DND-41 (cell line): Measurements from ENCODE around the gene PLK1.

ENCODE experiments used
- ATAC-seq: fragments of 200-7000 bp; cut with Tn5 transposase; 3 replicates; pipeline ENCODE4 v1.9.1; 2021; ENCODE audit warnings: low read depth; ENCODE audit not compliant: insufficient read depth
- DNase-seq: peaks from one replicate; pipeline ENCODE4 v3.0.0-alpha.2; 2020
- H2AFZ ChIP-seq: 2 replicates; pipeline ENCODE4 v1.6.0; 2012; ENCODE audit warnings: low read depth, low read length
- H3K27ac ChIP-seq: 2 replicates; pipeline ENCODE4 v1.5.1; 2012; ENCODE audit warnings: low read length, inconsistent platforms
- H3K27me3 ChIP-seq: fragments of 200-600 bp; sonication (generic); 2 replicates; pipeline ENCODE4 v1.6.0; 2012; ENCODE audit warnings: low read length, mild to moderate bottlenecking, inconsistent platforms; ENCODE audit not compliant: insufficient read depth, poor library complexity
- H3K36me3 ChIP-seq: 2 replicates; pipeline ENCODE4 v1.5.1; 2012; ENCODE audit warnings: low read length, inconsistent platforms; ENCODE audit not compliant: insufficient read depth
- H3K4me1 ChIP-seq: 2 replicates; pipeline ENCODE4 v1.5.1; 2012; ENCODE audit warnings: mild to moderate bottlenecking, low read length; ENCODE audit not compliant: insufficient read depth
- H3K4me2 ChIP-seq: 2 replicates; pipeline ENCODE4 v1.6.0; 2012; ENCODE audit warnings: mild to moderate bottlenecking, moderate library complexity, low read length, inconsistent platforms; ENCODE audit not compliant: insufficient read depth
- H3K4me3 ChIP-seq, 2 experiments: fragments of 200-600 bp in 1 of 2; shearing (Covaris generic) in 1 of 2; 2 replicates each; pipeline ENCODE4 v1.5.1; 2012 to 2016; ENCODE audit warnings: inconsistent platforms in 2 of 2, low read length in 2 of 2, mild to moderate bottlenecking in 2 of 2, low read depth in 1 of 2, moderate library complexity in 1 of 2
- H3K79me2 ChIP-seq: 2 replicates; pipeline ENCODE4 v1.6.0; 2012; ENCODE audit warnings: low read length, inconsistent platforms; ENCODE audit not compliant: insufficient read depth
- H3K9ac ChIP-seq: 2 replicates; pipeline ENCODE4 v1.6.0; 2012; ENCODE audit warnings: low read depth, mild to moderate bottlenecking, inconsistent platforms, low read length, moderate library complexity
- H3K9me3 ChIP-seq: 2 replicates; pipeline ENCODE4 v1.5.1; 2012; ENCODE audit warnings: low read length, moderate library complexity, mild to moderate bottlenecking, inconsistent platforms; ENCODE audit not compliant: insufficient read depth, severe bottlenecking
- H4K20me1 ChIP-seq: 2 replicates; pipeline ENCODE4 v1.6.0; 2012; ENCODE audit warnings: low read length; ENCODE audit not compliant: insufficient read depth
- CTCF ChIP-seq: IDR thresholded peaks from 2 replicates; pipeline ENCODE4 v1.5.1; 2012; ENCODE audit warnings: borderline replicate concordance, low read length, moderate library complexity, mild to moderate bottlenecking; ENCODE audit not compliant: poor library complexity, severe bottlenecking; ENCODE audit errors: extremely low read depth
- EZH2 ChIP-seq: IDR thresholded peaks from 3 replicates; pipeline ENCODE4 v1.6.1; 2012; ENCODE audit warnings: borderline replicate concordance, low read depth, mild to moderate bottlenecking, moderate library complexity, low read length, inconsistent platforms; ENCODE audit not compliant: severe bottlenecking

The PLK1 gene

GRCh38 chr16:23705517-23705902, 26.8 kb downstream of the PLK1 start:
- Histone ChIP-seq H3K27me3 (no peaks in the 10 kb centered on the region), H2AFZ (no peak overlapping the region), H3K36me3 (no peaks in the 10 kb centered on the region), H3K9me3 (no peaks in the 10 kb centered on the region), H3K4me2 (no peak overlapping the region), H3K27ac (no peak overlapping the region), H3K4me1 (no peaks in the 10 kb centered on the region), H4K20me1 (no peaks in the 10 kb centered on the region; the same call in 1 of the 2 replicates), H3K4me3 (no peak overlapping the region), H3K9ac (no peak overlapping the region), H3K79me2 (no peaks in the 10 kb centered on the region)
- TF ChIP-seq EZH2: no peak
- no peak for TF ChIP-seq CTCF
- DNase-seq (no peak), ATAC-seq (no peak)

- Histone ChIP-seq H3K27me3 (no peaks in the 10 kb centered on the region), H3K36me3 (no peaks in the 10 kb centered on the region), H3K4me1 (no peaks in the 10 kb centered on the region), H3K4me2 (no peak overlapping the region), H3K79me2 (no peaks in the 10 kb centered on the region), H3K9ac (no peak overlapping the region), H2AFZ (no peak overlapping the region), H4K20me1 (no peaks in the 10 kb centered on the region; the same call in 1 of the 2 replicates), H3K4me3 (no peak overlapping the region), H3K9me3 (no peaks in the 10 kb centered on the region), H3K27ac (no peak overlapping the region)
- ATAC-seq: no peak
- no peak for DNase-seq
- TF ChIP-seq CTCF (no peak), EZH2 (no peak)
Measured at GRCh38 chr16:23706439-23706838, 27.8 kb downstream of the PLK1 start.

- TF ChIP-seq CTCF (no peak), EZH2 (no peak)
- ATAC-seq (no peak), DNase-seq (no peak)
- H3K27me3 ChIP-seq: no peaks in the 10 kb centered on the region
- H4K20me1 ChIP-seq: no peaks in the 10 kb centered on the region
- no peaks in the 10 kb centered on the region for H3K4me1 ChIP-seq
- H3K27ac ChIP-seq: no peak overlapping the region
- H3K9ac ChIP-seq: no peak overlapping the region
- H3K9me3 ChIP-seq: no peaks in the 10 kb centered on the region
- no peak overlapping the region for H3K4me2 ChIP-seq
- H3K4me3 ChIP-seq: no peak overlapping the region
- H2AFZ ChIP-seq: no peak overlapping the region
- H3K36me3 ChIP-seq: no peaks in the 10 kb centered on the region
- no peaks in the 10 kb centered on the region for H3K79me2 ChIP-seq
Measured at GRCh38 chr16:23709536-23709935, 30.8 kb downstream of the PLK1 start.

- no peak overlapping the region for H3K4me2 ChIP-seq
- no peak for ATAC-seq
- H3K79me2 ChIP-seq: no peaks in the 10 kb centered on the region
Measured at GRCh38 chr16:23710008-23710407, 31.3 kb downstream of the PLK1 start.

More at GRCh38 chr16:23710008-23710407, 31.3 kb downstream of the PLK1 start:
- Histone ChIP-seq H3K9ac (no peak overlapping the region), H3K4me1 (no peaks in the 10 kb centered on the region), H3K27me3 (no peaks in the 10 kb centered on the region), H3K4me3 (no peak overlapping the region), H3K27ac (no peak overlapping the region), H2AFZ (no peak overlapping the region), H3K9me3 (no peaks in the 10 kb centered on the region), H4K20me1 (no peaks in the 10 kb centered on the region), H3K36me3 (no peaks in the 10 kb centered on the region)
- TF ChIP-seq EZH2: no peak
- TF ChIP-seq CTCF: no peak
- no peak for DNase-seq
